Ovary (tissue), 9 donors: ENCODE measurements around the gene SLIT3. TPM values are rescaled to one million over a fixed set of nuclear protein-coding genes. Genes with fewer than 3 reads are reported as not detected.

ENCODE experiments used
- DNase-seq, 5 donors: peaks; one replicate each; pipeline ENCODE4 v3.0.0-alpha.2; 2019 to 2020
- H3K27ac ChIP-seq, 2 donors: fragments of 200-600 bp; one replicate each; pipeline versions ENCODE4 v1.5.1 to v1.8.0; 2019 to 2022
- H3K27me3 ChIP-seq: fragments of 200-600 bp; one replicate; pipeline ENCODE4 v1.8.0; 2022
- H3K36me3 ChIP-seq: fragments of 200-600 bp; sonication (generic); one replicate; pipeline ENCODE4 v1.5.1; 2019
- H3K4me1 ChIP-seq: one replicate; pipeline ENCODE4 v1.8.1; 2013; ENCODE audit warnings: mild to moderate bottlenecking, moderate library complexity; ENCODE audit not compliant: insufficient read depth
- H3K4me3 ChIP-seq: fragments of 200-600 bp; sonication (generic); one replicate; pipeline ENCODE4 v1.5.1; 2017
- H3K9me3 ChIP-seq, 2 donors: fragments of 200-600 bp in 1 of 2; sonication (generic) in 1 of 2; one replicate each; pipeline versions ENCODE4 v1.5.1 to v1.8.1; 2013 to 2019; ENCODE audit warnings: mild to moderate bottlenecking in 1 of 2, moderate library complexity in 1 of 2
- EP300 ChIP-seq: sonication (generic); formaldehyde crosslinking; IDR thresholded peaks from one replicate; pipeline ENCODE4 v1.6.1; 2017; ENCODE audit warnings: antibody characterized with exemption
- POLR2A ChIP-seq: fragments of 450-650 bp; IDR thresholded peaks from one replicate; pipeline ENCODE4 v1.6.1; 2017; ENCODE audit warnings: antibody characterized with exemption, mild to moderate bottlenecking, moderate library complexity
- WGBS, 3 donors: extraction: QIAGEN DNeasy Blood & Tissue Kit in 1 of 3; methylation state at CpG; one replicate each; pipeline versions ENCODE4 v1.1.5 to v1.1.7; 2013 to 2017; 5-methylcytosine and 5-hydroxymethylcytosine counted together
- intact Hi-C, 4 donors: fragments of 100-400 bp; cut with DNase I; formaldehyde crosslinking; loops; one replicate each; pipeline versions ENCODE4 v1.11.0 to v1.15.1; 2022 to 2023
- polyA plus RNA-seq, 2 donors: library from polyadenylated mRNA; stranded (reverse); fragments of 200-250 nt in 1 of 2; fragments of 350-450 nt in 1 of 2; fragmentation: Illumina TruSeq in 1 of 2; extraction: RNeasy Lipid Tissue Mini Kit (QIAGEN cat#74804) in 1 of 2; gene quantifications; one replicate each; pipeline ENCODE4 v1.2.3, GENCODE V29; 2013 to 2014
- total RNA-seq, 7 donors: library from RNA; depleted of rRNA in 2 of 7; stranded (reverse); fragments of >200 nt in 2 of 7; fragmentation: NEBNext Ultra II Directional in 3 of 7; extraction: Animal tissue kit (Norgen Biotek cat#: 25700) in 3 of 7; gene quantifications; one replicate each; pipeline versions ENCODE4 v1.1.0 to v1.2.4, GENCODE V29; 2016 to 2023
- TF ChIP-seq, protein P1 (sequence below), 3 donors: fragments of 450-650 bp in 2 of 3; fragments of 200-600 bp in 1 of 3; IDR thresholded peaks; one replicate each; pipeline versions ENCODE4 v1.5.1 to v1.8.0; 2016 to 2022; ENCODE audit warnings: antibody characterized with exemption in 3 of 3, mild to moderate bottlenecking in 1 of 3
- donor health status: DM: no; HTN: no; CAD: no; lungs with moderate emphysema.
- donor health status: DM: no; HTN: no; CAD: no.
- donor health status: Bipolar disorder and iron deficiency.
- donor health status: DM: yes; HTN: yes; CAD: no.
- donor health status: DM: no; HTN: no; CAD: no.
- donor health status: DM: yes; HTN: yes; CAD: no.

SLIT3 gene
- total and polyA plus RNA-seq, 9 donors = 10.3 to 106 (median 24.4) TPM

DNA sequence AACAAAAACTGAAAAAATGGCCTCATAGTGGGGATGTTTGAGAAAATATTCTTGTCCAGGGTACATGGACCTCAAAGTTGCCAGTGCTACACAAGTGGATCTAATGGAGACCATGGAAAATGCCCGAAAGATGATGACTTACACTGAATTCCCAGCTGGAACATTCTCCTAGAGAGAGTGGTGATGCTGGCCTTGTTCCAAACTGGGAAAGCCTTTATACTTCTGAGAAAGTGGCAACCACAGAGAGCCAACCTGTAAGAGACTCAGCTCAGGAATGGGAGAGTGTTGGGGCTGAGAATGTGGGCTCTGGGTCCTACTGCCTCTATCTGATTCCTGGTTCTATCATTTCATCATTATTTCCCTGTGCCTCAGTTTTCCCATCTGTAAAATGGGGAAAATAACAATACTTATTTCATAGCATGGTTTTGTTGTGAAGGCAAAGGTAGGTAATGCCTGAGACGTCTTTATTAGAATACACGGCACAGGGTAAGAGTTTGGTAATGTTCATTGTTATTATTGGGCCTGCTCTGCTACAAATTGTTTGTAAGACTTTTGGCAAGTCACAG lies 492.8 kb downstream of the SLIT3 start:
- H3K27ac ChIP-seq = no peak overlapping the region
- TF ChIP-seq EP300 (no peak), POLR2A (no peak)
- TF ChIP-seq, protein P1, sequence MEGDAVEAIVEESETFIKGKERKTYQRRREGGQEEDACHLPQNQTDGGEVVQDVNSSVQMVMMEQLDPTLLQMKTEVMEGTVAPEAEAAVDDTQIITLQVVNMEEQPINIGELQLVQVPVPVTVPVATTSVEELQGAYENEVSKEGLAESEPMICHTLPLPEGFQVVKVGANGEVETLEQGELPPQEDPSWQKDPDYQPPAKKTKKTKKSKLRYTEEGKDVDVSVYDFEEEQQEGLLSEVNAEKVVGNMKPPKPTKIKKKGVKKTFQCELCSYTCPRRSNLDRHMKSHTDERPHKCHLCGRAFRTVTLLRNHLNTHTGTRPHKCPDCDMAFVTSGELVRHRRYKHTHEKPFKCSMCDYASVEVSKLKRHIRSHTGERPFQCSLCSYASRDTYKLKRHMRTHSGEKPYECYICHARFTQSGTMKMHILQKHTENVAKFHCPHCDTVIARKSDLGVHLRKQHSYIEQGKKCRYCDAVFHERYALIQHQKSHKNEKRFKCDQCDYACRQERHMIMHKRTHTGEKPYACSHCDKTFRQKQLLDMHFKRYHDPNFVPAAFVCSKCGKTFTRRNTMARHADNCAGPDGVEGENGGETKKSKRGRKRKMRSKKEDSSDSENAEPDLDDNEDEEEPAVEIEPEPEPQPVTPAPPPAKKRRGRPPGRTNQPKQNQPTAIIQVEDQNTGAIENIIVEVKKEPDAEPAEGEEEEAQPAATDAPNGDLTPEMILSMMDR (IDR thresholded peaks at IDR 0.05) = no peak
- no peaks in the 10 kb centered on the region for H3K27me3 ChIP-seq
- intact Hi-C loops = no loop called here
- H3K4me3 ChIP-seq = no peak overlapping the region
- H3K36me3 ChIP-seq = no peaks in the 10 kb centered on the region
- DNase-seq = no peak
- WGBS, 3 donors = 80 to 95% (median 90%) methylated on average over 2 to 3 of the region's 3 CpGs
- no peaks in the 10 kb centered on the region for H3K9me3 ChIP-seq
- H3K4me1 ChIP-seq = no peaks in the 10 kb centered on the region

DNA sequence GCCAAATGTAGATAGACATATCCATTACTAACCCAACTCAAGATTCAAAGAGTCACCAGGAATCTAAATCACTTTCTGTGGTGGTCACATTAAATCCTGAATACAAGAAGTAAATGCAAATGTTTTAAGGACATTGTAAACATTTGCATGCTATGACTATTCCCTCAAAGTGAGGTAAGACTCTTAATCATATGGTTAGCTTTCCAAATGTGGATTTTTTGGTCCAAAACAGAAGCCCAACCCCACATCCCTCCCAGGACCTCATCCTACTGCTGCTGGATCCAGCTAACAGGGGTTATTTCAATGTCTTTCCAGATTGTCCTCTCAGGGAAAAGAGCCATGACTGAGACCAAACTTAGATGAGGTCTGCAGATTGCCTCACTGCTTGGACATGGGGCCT lies 493.7 kb downstream of the SLIT3 start:
- no peaks in the 10 kb centered on the region for H3K36me3 ChIP-seq
- no peaks in the 10 kb centered on the region for H3K4me1 ChIP-seq
- no peak for DNase-seq
- intact Hi-C loops = no loop called here
- no peaks in the 10 kb centered on the region for H3K9me3 ChIP-seq
- H3K27ac ChIP-seq = no peak overlapping the region
- no peak overlapping the region for H3K4me3 ChIP-seq
- no peaks in the 10 kb centered on the region for H3K27me3 ChIP-seq
- TF ChIP-seq, protein P1 (IDR thresholded peaks at IDR 0.05) = no peak
- TF ChIP-seq EP300 = no peak
- TF ChIP-seq POLR2A = no peak

DNA sequence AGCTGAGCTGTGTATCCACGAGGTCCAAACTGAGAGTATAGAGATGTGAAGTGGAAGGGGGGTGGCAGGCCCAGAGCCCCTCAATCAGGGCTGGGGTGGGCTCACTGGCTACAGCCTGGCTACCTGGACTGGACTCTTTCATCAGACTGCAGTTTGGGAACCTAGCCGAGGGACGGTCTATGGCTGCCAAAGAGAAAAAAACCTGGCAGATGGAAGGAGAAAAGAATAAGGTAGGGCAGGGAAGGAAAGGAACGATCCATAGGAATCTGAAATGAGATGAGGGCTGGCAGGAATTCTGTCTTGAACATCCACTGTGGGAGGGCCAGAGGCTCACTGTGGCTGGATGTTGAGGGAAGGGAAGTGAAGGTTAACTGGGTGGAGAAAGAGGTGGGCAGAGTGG lies 497.4 kb downstream of the SLIT3 start:
- no peaks in the 10 kb centered on the region for H3K4me1 ChIP-seq
- H3K9me3 ChIP-seq = no peaks in the 10 kb centered on the region
- TF ChIP-seq, protein P1 (IDR thresholded peaks at IDR 0.05) = no peak
- no peak for TF ChIP-seq EP300
- no peak for TF ChIP-seq POLR2A
- no peak overlapping the region for H3K27ac ChIP-seq
- H3K4me3 ChIP-seq = no peak overlapping the region
- no peaks in the 10 kb centered on the region for H3K36me3 ChIP-seq
- WGBS, 3 donors = 63 to 70% (median 65%) methylated on average over 4 of the region's 4 CpGs
- DNase-seq = no peak
- no peaks in the 10 kb centered on the region for H3K27me3 ChIP-seq
- intact Hi-C loops = no loop called here

DNA sequence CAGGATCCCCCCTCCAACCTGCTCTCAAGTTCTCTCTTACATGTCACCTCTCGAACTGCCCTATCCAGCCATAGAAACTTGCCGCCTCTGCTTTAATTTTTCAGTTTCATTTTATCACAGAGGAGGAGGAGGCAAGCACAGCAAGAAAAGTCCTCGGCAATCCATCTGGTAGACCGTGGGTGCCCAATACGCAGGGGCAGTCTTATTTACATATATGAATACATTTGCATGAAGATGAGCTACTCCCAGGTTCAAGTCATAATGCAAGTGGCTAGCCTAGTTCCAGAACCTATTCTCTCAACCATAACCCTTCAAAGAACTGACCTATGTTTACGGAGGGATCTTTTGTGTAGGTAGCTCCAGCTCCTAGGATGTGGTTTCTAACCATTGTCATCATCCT lies 498.6 kb downstream of the SLIT3 start:
- Histone ChIP-seq H3K4me3 (no peak overlapping the region), H3K4me1 (no peaks in the 10 kb centered on the region), H3K27ac (no peak overlapping the region), H3K9me3 (no peaks in the 10 kb centered on the region), H3K36me3 (no peaks in the 10 kb centered on the region), H3K27me3 (no peaks in the 10 kb centered on the region)
- intact Hi-C loops = no loop called here
- no peak for DNase-seq
- TF ChIP-seq, protein P1 (IDR thresholded peaks at IDR 0.05) = no peak
- TF ChIP-seq EP300 (no peak), POLR2A (no peak)
- WGBS, 3 donors = 91 to 96% (median 94%) methylated on average over 6 of the region's 6 CpGs
